Large intestine (tissue), 3 donors: ENCODE measurements around the gene PSME3. TPM values are rescaled to one million over a fixed set of nuclear protein-coding genes. Genes with fewer than 3 reads are reported as not detected.

Experiments
- DNase-seq, 2 donors: peaks; one replicate each; pipeline versions ENCODE4 v3.0.0 to v3.0.0-alpha.2; 2013
- H3K27ac ChIP-seq: one replicate; pipeline ENCODE4 v1.5.1; 2013; ENCODE audit warnings: low read length
- H3K27me3 ChIP-seq: 2 replicates; pipeline ENCODE4 v1.6.1; 2013; ENCODE audit warnings: low read length; ENCODE audit not compliant: control insufficient read depth, insufficient read depth
- H3K36me3 ChIP-seq: 2 replicates; pipeline ENCODE4 v1.6.1; 2013; ENCODE audit warnings: low read length; ENCODE audit not compliant: control insufficient read depth, insufficient read depth
- H3K4me1 ChIP-seq: one replicate; pipeline ENCODE4 v1.6.1; 2013; ENCODE audit warnings: low read length; ENCODE audit not compliant: control insufficient read depth, insufficient read depth
- H3K4me3 ChIP-seq: one replicate; pipeline ENCODE4 v1.5.1; 2013; ENCODE audit warnings: low read length
- H3K9me3 ChIP-seq: one replicate; pipeline ENCODE4 v1.6.1; 2013; ENCODE audit warnings: mild to moderate bottlenecking, low read depth, low read length, moderate library complexity; ENCODE audit not compliant: control insufficient read depth
- WGBS: methylation state at CpG from one replicate; pipeline ENCODE4 v1.1.5; 2013; ENCODE audit warnings: low lambda C conversion rate; ENCODE audit not compliant: insufficient coverage; 5-methylcytosine and 5-hydroxymethylcytosine counted together
- polyA plus RNA-seq: library from polyadenylated mRNA; unstranded; fragments of 120-200 nt; gene quantifications from one replicate; pipeline ENCODE4 v1.2.1, GENCODE V29; 2013

PSME3 gene
- polyA plus RNA-seq, 1 donor = 71.4 TPM

DNA sequence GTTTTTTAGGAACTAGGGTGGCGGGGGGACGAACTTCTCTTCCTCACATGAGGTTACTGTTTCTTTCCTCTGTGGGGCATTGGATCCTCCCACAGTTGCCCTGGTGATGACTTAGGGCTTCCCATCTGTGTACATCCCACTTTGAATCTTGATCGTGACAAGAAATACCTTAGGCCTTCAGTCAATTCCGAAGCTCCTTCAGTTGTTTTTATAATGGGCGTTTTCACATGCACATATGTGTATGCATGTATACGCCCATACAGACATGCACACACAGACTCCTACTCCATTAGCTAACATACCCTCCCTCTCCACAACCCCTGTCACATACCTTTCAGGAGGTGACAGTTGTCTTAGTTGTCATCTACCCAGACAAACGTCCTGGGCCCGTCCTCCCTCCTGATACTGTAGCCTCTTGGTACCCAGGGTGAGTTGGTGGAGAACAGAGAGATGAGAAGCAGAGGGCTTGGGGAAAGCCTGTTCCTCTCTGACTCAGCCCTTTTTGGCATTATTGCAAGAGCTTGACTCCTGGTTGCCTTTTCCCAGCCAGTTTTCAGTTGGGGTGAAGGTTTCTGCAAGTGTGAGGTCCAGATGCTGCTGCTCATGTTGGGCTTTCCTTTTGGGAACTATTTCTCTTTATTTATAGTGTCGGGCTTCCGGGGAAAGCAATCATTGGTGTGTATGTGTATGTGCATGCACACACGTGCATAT is 8.9 kb downstream of the PSME3 start:
- WGBS = 92% methylated on average over 4 of the region's 11 CpGs
- Histone ChIP-seq H3K4me1 (no peaks in the 10 kb centered on the region), H3K4me3 (no peak overlapping the region), H3K36me3 (peaks cover 72% of the 10 kb centered on the region), H3K27ac (no peak overlapping the region), H3K9me3 (no peaks in the 10 kb centered on the region), H3K27me3 (no peaks in the 10 kb centered on the region)
- no peak for DNase-seq

DNA sequence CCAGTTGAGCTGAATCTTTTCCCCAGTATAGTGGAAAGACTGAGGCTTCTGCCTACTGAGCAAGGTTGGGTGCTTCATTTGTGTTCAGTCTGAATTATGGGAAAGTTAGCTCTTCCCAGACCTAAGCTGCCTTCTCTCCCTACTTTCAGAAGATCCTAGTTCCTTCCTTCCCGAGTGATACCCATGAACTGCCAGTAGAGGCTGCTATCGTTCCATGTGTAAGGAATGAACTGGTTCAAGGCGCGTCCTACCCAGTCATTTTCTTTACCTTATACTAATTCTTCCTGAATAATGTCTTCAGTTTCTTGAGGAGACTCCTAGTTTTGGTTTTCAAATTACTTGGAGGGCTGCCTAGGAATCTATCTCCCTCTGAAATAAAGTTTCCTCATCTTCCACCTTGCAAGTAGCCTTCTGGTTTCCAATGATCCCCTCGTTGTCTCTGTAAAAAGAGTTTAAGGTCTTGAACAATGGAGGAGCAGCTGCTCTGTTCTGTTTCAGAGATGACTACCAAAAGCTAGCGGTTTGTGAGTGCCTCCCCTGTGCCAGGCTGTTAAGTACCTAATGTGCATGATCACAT is 10.2 kb downstream of the PSME3 start:
- no peaks in the 10 kb centered on the region for H3K27me3 ChIP-seq
- no peak overlapping the region for H3K27ac ChIP-seq
- peak; percentile 48 to 51 for DNase-seq
- no peak overlapping the region for H3K4me3 ChIP-seq
- no peaks in the 10 kb centered on the region for H3K9me3 ChIP-seq
- no CpG with 5 or more reads among the region's 6 CpGs for WGBS
- no peaks in the 10 kb centered on the region for H3K4me1 ChIP-seq
- peaks cover 59% of the 10 kb centered on the region for H3K36me3 ChIP-seq

DNA sequence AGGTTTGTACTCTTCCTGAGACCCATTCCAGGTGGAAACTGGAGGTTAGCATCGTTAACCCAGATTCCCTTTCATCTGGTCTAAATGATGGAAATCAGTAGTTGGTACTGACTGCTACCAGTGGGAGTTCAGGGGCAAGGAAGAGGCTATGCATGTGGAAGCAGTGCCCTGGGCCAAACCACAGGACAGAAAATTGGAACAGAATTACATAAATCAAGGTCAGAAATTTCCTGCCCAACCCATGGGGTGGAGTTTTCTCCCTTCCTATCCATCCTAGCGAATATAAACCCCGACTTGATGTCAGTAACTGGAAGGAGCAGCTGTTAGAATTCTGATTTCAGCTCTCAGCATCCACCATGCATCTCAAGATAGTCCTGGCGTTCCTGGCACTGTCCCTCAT is 11.1 kb downstream of the PSME3 start, which contains the start of gene AOC2:
TSS of gene AOC2 (plus strand) at position 310 of the 400 bp plus-strand sequence. CDS start at position 357, 47 bp downstream.
- Histone ChIP-seq H3K27me3 (no peaks in the 10 kb centered on the region), H3K4me3 (no peak within 1 kb of the TSS), H3K36me3 (peaks cover 51% of the 10 kb centered on the region), H3K9me3 (no peaks in the 10 kb centered on the region), H3K27ac (no peak within 1 kb of the TSS), H3K4me1 (no peaks in the 10 kb centered on the region)
- DNase-seq = no peak
- no CpG with 5 or more reads among the region's 4 CpGs for WGBS

DNA sequence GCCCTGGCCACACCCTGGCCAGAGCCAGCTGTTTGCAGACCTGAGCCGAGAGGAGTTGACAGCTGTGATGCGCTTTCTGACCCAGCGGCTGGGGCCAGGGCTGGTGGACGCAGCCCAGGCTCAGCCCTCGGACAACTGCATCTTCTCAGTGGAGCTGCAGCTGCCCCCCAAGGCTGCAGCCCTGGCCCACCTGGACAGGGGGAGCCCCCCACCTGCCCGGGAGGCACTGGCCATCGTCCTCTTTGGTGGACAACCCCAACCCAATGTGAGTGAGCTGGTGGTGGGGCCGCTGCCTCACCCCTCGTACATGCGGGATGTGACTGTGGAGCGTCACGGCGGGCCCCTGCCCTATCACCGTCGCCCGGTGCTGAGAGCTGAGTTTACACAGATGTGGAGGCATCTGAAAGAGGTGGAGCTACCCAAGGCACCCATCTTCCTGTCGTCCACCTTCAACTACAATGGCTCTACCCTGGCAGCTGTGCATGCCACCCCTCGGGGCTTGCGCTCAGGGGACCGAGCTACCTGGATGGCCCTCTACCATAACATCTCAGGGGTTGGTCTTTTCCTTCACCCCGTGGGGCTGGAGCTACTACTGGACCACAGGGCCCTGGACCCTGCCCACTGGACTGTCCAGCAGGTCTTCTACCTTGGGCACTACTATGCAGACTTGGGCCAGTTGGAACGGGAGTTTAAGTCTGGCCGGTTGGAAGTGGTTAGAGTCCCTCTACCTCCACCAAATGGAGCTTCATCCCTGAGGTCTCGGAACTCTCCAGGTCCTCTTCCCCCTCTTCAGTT is 11.8 kb downstream of the PSME3 start:
- Histone ChIP-seq H3K4me1 (no peaks in the 10 kb centered on the region), H3K27ac (no peak overlapping the region), H3K9me3 (no peaks in the 10 kb centered on the region), H3K27me3 (no peaks in the 10 kb centered on the region), H3K4me3 (no peak overlapping the region), H3K36me3 (peaks cover 46% of the 10 kb centered on the region)
- no CpG with 5 or more reads among the region's 24 CpGs for WGBS
- DNase-seq = no peak

DNA sequence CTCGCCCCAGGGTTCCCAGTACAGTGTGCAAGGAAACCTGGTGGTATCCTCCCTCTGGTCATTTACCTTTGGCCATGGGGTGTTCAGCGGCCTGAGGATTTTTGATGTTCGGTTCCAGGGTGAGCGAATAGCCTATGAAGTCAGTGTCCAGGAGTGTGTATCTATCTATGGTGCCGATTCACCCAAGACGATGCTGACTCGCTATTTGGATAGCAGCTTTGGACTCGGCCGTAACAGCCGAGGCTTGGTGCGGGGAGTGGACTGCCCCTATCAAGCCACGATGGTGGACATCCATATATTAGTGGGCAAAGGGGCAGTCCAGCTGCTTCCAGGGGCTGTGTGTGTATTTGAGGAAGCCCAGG is 12.3 kb downstream of the PSME3 start:
- Histone ChIP-seq H3K27ac (no peak overlapping the region), H3K4me1 (no peaks in the 10 kb centered on the region), H3K4me3 (no peak overlapping the region), H3K9me3 (no peaks in the 10 kb centered on the region), H3K36me3 (peaks cover 42% of the 10 kb centered on the region), H3K27me3 (no peaks in the 10 kb centered on the region)
- DNase-seq = no peak
- WGBS = no CpG with 5 or more reads among the region's 12 CpGs

DNA sequence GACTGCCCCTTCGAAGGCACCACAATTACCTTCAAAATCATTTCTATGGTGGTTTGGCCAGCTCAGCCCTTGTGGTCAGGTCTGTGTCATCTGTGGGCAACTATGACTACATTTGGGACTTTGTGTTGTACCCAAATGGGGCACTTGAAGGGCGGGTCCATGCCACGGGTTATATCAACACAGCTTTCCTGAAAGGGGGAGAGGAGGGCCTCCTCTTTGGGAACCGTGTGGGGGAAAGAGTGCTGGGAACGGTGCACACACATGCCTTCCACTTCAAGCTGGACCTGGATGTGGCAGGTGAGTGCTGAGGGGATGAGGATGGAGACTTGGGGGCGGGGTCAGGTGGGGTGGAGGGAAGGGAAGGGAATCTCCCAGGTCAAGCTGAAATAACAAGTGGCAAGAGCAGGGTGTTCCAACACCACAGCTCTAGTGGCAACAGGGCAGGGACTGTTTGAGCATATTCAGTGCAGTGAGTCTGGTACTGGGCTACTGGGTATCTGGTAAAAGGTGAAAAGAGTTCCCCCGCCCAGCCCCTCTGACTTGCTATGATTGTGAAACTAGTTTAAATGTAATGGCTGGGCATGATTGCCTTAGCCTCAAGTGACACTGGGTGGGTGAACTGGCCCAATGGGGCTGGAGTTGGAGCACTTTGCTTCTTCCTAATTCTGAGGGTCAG is 12.9 kb downstream of the PSME3 start:
- DNase-seq = no peak
- H3K9me3 ChIP-seq = no peaks in the 10 kb centered on the region
- no peak overlapping the region for H3K4me3 ChIP-seq
- H3K27ac ChIP-seq = no peak overlapping the region
- no peaks in the 10 kb centered on the region for H3K4me1 ChIP-seq
- no peaks in the 10 kb centered on the region for H3K27me3 ChIP-seq
- peaks cover 40% of the 10 kb centered on the region for H3K36me3 ChIP-seq
- no CpG with 5 or more reads among the region's 7 CpGs for WGBS

DNA sequence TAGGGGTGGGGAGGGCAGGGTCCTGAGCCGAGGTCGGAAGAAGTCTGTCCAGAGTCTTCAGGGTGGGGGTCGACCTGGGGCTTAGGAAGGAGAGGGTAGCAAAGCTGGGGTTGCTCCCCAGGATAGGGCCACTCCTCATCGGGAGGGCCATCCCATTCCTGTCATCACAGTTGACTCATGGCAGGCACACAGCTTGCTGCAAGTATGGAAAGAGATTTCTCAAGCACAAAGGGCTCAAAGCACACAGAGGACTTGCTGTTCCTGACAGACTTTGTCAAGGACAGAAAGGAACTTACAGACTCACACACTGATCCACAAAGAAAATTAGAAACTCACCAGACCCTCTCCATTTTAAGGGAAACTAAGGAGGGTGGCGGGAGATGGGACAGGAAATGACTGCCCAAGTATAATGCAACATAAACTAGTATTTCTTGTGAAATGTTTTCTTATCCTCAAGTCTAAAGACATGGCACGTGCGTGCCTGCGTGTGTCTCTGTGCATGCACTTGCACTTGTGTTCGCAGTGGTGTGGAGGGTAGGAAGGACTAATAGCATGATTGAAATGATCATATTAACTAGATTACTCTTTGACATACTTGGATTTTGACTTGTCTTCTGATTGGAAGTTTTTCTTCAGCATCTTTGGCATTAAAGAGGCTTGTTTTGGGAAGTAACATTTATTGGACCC is 13.5 kb downstream of the PSME3 start:
- no peak for DNase-seq
- peaks cover 34% of the 10 kb centered on the region for H3K36me3 ChIP-seq

DNA sequence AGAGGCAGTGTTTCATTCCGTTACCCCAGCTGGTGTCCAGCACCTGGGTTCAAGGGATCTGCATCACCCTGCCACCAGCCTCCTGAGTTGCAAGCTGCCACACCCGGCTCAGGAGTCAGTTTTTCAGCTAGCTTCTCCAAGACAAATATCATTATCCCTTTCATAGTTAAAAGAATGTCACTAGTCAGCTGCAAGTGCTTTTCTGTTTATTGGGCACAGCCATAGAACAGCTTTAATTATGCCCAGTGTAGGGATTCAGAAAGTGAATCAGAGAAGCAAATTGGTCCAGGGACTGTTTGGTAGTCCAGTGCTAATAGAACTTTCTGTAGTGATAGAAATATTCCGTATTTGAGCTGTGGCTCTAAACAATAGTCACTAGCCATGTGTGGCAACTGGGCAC is 14.9 kb downstream of the PSME3 start:
- no peaks in the 10 kb centered on the region for H3K27me3 ChIP-seq
- H3K4me3 ChIP-seq = no peak overlapping the region
- no peak overlapping the region for H3K27ac ChIP-seq
- DNase-seq = no peak
- H3K9me3 ChIP-seq = no peaks in the 10 kb centered on the region
- no peaks in the 10 kb centered on the region for H3K4me1 ChIP-seq
- peaks cover 22% of the 10 kb centered on the region for H3K36me3 ChIP-seq
- no CpG with 5 or more reads among the region's 3 CpGs for WGBS

More for the DNA sequence above, 13.5 kb downstream of the PSME3 start:
- 82% methylated on average over 2 of the region's 9 CpGs for WGBS
- Histone ChIP-seq H3K4me3 (no peak overlapping the region), H3K27ac (no peak overlapping the region), H3K4me1 (no peaks in the 10 kb centered on the region), H3K27me3 (no peaks in the 10 kb centered on the region), H3K9me3 (no peaks in the 10 kb centered on the region)

DNA sequence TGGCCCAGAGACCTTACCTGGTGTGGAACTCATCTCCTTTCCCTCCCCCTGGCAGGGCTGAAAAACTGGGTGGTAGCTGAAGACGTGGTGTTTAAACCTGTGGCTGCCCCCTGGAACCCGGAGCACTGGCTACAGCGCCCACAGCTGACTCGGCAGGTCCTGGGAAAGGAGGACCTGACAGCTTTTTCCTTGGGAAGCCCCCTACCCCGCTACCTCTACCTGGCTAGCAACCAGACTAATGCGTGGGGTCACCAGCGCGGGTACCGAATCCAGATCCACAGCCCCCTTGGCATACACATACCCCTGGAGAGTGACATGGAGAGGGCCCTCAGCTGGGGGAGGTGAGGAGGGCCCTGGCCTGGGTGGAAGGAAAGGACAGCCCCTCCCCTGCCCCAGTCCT is 15.8 kb downstream of the PSME3 start:
- H3K27me3 ChIP-seq = no peaks in the 10 kb centered on the region
- H3K9me3 ChIP-seq = no peaks in the 10 kb centered on the region
- peaks cover 4% of the 10 kb centered on the region for H3K4me1 ChIP-seq
- H3K36me3 ChIP-seq = peaks cover 16% of the 10 kb centered on the region
- no peak overlapping the region for H3K4me3 ChIP-seq
- WGBS = no CpG with 5 or more reads among the region's 9 CpGs
- no peak for DNase-seq
- H3K27ac ChIP-seq = no peak overlapping the region
